DMS79 treated with DMSO at 0.1 percent for 48 hours (cell line): ENCODE data around the gene SAMD4A.
"Not testable (repeated sequence)": the region's sequence is repeated elsewhere in the genome, so short reads cannot be mapped to it uniquely, and the experiment has no call there.

Experiments
- DNase-seq: peaks from one replicate; lab custom pipeline; 2025; lab: John Stamatoyannopoulos, UW

Gene SAMD4A

DNA sequence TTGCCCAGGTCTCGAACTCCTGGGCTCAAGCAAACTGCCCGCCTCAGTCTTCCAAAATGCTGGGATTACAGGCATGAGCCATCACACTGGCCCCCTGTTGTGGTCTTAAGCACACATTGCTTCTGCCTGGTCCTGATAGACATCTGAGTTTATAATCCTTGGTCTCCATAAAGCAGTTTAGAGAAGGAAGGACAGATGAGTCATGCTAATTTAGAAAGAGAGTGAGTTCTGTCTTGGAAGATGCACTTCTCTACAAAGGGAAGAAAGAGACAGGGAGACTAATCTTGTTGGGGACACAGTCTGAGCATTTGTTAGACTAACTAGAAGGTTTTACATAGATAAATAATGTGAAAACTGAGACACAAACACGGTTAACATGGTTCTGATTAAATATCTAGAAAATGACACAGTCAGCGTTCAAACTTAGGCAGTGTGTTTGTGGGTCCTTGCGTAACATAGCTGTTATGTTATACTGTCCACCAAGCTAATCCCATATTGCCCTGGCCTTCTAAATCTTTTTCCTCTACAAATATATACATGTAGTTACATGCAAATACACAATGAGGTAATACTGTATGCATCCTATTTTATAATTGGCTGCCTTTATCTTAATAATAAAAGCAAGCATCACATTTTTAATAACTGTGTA, 31.0 kb downstream of the SAMD4A start:
- no peak for DNase-seq

DNA sequence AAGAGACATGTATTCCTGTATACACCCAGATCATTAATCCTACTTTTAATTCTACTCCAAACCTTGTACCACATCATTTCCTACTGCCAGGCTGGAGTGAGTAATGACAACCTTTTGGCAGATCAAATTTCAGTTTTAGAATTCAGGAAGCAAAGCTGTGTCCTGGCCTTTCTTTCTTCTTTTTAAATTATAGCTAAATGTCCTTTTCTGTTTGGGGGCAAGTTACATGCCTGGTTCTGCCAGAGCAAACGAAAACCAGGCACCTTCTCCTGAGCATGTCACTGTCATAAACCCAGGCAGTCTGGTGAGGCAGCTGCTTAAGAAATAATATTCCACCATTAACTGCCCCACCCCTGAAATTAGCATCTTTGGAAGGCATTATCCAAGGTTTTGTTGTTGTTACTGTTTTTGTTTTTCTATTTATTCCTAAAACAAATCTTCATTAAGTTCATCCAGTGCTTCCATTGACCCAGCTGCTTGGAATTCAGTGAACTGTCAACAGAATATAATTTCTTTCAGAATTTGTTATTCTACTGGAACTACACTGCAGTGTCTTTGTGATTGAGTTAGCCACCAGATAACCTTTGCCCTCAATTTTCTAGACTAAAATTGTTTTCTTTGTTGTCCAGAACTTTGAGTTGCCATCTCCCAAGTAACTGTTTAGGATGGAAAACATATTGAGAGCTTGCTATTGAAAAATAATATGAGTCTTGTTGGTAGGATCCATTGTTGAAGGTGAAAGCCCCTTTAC, 33.2 kb downstream of the SAMD4A start:
- no peak for DNase-seq

DNA sequence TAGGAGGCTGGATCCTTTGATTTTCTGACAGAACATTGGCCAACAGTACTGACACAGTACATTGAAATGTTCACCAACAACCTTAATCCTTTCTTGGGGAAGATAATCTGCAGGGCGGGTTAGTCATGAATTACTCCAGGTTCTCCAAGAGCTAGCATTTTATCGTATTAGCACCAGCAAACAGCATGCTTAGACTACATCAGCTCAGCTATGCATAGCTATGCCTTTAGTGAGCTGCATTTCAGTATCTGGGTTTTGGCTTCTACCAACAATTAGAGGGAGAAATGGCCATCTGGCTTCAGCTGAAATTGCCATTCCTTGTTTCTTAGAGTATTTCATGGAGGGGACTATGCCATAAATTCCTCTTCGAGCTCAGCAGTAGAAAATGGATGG, 33.8 kb downstream of the SAMD4A start:
- no peak for DNase-seq

DNA sequence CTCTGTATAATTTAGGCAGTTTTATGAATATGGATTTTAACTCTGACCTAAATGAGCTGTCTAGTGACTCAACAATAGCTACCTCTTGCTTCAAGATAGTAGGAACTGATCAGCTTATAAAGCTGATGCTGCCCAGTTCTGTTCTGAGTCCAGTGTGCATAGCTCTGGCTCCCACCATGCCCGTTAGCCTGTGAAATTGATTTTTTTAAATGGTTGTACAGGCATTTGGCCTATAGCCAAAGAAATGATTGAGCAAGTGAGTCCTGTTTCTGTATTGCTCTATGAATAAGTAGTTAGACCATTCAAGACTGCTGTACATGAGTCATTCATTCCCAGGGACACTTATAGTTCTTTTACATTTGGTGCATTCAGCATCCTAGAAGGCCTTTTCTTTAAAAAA, 36.4 kb downstream of the SAMD4A start:
- DNase-seq = no peak

DNA sequence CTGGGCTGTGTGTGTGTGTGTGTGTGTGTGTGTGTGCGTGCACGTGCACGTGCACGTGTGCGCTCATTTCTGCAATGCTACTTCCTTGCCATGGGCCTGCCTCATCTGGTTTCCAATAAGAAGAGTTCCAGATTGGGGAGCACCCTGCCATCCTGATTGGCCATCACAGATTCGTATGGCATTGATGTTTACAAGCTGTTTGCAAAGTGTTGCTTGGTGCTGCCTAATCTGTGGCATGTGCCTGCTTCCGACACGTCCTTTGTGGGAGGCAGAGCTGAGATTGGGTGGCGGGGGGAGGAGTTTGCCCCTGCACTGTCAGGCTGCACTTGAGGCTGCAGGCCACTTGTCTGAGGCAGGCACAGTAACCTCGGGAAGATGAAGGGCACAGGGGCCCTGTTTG, 39.2 kb downstream of the SAMD4A start:
- no peak for DNase-seq

DNA sequence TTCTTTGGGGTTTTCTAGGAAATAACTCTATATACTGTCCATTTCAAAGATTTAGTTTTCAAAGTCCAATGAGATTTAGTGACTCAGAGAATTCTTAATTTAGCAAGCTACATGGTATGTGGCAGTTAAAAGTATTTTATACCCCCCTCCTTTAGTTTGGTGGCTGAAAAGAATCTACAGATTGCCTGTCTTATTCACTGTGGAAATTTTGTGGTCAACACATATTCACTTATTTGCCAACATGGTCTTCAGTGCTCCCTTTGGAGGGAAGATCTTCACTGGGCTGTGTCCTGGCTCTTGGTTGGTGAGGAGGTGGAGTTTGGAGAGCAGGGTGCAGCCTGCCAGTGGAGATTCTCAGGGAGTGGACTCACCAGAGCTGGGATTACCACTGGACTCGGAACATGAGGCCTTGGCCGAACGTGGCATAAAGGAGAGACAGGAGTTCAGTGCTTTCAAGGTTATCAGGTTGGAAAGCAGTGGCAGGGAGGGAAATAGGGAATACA, 39.8 kb downstream of the SAMD4A start:
- DNase-seq = no peak

DNA sequence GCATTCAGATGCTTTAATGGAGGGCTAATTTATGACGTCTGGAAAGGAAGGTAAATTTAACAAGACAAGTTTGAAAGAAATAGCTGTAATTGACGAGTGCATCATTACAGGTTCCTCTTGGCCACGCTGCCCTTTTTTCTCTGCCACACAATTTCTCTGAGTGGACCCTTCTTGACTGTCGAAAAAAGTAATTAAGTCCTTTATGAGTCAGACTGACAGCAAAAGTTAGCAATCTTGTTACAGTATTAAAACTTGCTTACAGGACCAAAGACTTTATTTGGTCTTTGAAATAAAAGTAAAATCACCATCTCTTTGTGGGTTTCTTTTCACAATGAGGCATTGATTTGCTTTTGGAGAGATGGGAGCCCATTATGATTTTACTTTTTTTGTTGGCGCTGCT, 42.6 kb downstream of the SAMD4A start:
- no peak for DNase-seq

DNA sequence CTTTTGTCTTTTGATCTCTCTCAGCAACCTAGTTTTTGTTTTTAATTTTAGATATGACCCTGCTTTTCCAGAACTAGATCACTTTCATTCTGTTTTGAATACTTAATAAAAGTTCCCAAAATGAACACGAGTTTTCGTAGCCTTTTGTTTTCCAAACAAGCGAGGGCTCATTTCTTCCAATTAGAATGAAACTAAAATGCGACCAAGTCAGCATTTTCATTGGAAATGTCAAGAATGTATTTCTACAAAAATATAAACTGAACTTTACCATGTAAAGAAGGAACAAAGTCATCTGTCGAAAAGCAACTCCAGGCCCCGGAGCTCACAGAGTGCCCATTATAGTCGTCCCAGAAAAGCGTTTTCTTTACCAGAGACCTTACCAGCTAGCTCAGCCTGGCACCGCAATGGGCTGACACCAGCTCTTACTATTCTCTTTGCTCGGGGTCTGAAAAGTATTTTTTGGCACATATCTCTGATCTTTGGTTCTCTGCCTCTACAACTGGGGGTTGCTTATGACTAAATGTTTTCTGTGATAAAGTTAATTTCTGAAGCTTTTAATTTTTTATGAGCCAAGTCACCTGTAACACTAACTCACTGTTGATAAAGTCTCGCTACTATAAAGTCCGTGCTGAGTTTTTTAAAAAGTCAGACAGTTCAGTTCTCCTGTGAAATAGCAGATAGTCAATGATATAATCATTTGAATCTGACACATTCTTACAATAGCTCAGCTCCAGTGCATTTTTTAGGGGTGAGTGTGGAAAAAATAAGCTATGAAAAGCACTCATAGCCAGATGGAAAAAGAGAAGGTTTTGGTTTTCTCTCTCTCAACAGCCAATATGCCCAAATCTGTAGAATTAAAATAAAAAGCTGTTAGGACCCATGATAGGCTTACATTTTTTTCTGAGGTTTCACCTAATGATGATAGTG, 43.4 kb downstream of the SAMD4A start:
- DNase-seq = no peak

DNA sequence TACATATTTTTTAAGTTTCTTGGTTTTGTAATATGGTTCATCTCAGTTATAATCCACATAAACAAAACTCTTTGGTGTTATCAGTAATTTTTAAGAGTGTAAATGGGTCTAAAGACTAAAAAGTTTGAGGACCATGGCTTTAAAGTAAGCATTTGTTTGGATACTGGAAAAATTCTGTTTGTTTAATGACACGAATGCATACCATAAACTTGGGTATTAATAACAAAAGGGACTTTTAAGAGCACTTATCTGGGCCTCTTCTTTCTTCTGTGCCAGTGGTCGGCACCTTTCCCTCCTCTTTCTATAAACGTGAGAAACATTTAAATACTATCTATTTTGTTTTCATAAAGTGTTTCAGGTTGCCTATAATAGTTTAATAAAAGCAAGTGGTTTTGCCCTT, 47.4 kb downstream of the SAMD4A start:
- DNase-seq = no peak

DNA sequence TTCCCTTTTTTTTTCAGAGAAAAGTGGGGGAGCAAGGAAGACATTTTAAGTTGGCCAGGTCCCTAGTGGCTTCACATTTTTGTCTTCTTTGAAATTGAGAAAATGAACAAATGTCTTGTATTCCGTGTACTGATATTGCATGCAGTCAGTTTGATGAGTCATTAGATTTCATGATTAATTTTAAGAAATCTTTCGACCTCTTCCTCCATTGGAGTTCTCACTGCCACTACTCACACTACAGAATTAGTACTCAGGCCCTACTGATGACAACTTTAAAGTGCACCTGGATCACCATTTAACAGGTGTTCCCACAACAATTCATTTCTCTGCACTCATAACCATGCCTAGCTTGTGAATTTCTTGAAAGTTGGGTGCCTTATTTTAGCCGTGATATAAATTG, 50.5 kb downstream of the SAMD4A start:
- no peak for DNase-seq

DNA sequence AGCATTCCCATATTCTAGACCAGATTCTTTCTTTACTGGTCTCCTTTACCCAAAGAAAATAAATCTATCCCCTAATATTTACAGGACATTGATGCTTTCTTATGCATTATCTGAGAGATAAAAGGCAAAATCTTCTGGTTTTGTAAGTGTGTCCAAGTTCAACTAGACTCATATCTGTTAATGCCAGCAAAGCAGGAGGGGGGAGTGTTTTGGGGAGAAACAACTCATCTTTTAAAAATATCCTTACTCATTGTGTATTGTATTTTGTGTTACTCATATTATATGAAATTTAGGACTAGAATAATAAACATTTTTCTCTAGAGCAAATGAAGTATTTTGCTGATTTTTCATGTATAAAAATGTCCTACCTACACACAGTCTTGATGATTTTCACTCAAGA, 54.8 kb downstream of the SAMD4A start:
- no peak for DNase-seq

DNA sequence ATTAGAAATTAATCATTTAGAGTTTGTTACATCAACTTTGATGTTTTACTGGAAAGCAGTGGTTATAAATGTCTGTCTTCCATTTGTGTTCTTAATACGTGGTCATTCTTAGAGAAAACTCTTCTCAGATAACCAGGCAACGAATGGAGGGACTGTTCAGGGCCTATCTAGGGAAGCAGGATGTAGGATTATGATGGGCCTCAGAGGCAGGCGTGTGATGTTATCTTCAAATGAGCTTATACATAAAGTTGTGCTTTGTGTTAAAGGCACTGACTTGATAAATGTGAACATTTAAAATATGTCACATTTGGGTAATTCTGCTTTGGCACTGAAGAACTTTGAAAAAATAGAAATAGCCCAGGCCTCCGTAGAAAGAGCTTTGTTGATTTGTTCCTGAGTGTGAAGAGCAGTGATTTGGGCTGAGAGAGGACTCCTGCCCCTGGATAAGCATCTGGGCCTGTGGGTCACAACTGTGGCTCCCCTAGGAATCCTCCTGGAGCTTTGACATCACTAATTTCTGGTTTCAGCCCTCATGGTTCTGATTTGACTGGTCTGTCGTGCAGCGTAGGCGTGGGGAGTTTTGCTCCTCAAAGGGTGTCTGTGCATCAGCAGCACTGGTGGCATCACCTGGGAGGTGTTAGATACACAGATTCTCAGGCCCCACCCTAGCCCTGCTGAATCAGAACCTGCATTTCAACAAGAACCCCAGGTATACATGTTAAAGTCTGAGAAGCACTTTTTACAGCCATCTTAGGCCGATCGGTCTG, 55.4 kb downstream of the SAMD4A start:
- DNase-seq = no peak

DNA sequence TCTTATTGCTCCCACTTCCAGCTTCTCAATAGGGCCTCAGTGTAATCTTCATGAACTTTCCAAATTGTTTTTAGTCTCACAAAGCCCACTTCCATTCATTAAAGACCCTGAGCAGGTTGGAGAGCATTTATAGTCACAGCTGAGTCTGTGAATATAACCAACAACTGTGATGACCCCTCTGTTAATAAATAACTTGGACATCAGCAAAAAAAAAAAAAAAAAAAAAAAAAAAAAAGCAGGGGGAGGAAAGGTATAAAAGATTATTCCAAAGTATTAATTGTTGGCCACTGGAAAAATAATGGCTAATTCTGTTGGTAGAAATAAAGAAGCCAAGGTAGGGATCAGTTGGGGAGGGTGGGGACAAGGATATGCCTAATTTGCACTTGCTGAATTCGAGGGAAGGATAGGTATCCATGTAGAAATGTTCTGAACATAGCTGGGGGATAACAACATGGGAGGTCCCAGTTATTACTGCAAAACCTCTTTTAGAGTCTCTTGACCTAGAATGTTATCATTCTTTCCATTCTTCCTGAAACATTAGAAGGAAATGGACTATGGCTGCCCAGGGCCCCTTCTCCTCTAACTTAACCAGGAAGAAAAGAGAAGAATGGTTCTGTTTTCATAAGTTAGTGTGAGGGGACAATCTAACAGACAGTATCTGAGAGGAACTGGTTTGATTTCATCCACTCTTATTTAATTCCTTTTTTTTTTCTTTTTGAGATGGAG, 56.5 kb downstream of the SAMD4A start:
- DNase-seq = no peak

DNA sequence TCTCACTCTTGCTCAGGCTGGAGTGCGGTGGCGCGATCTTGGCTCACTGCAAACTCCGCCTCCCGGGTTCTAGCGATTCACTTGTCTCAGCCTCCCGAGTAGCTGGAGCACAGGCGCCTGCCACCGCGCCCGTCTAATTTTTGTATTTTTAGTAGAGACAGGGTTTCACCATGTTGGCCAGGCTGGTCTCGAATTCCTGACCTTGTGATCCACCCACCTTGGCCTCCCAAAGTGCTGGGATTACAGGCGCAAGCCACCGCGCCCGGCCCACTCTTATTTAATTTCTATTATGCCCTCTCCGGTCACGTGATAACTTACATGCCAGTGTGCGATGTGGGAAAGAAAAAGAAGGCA, 57.1 kb downstream of the SAMD4A start:
- DNase-seq = not testable (repeated sequence)

DNA sequence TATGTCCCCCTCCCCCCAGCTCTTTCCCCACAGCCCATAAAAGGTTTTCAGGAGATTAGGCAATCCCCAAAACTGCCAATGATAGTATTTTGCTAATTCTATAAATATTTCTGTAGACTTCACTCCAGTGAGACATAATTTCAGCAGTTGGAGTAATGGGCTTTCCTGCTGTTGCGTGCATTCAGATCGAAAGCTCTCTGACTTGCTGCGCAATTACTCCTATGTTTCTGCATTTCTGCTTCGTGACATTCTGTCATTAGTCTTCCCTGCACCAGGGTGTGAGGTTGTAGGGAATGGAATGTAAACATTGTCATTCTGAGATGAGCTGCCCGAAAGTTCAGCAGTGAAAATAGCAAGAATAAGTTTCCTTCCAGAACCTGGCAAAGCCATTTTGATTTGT, 58.2 kb downstream of the SAMD4A start:
- no peak for DNase-seq

DNA sequence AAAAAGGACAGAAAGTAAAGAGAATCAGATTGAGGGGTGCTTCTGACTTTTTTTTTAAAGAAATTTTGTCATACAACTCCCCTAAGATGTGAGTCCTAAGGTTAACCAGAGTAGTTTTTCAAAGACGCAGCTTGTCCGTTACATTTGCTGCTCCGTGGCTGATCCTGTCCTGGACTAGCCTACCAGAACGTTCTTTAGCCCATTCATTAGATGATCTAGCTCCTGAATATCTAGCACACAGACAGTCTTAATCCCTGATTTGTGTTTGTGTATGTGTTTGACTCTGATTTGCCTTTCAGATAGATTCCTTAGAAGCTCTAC, 60.3 kb downstream of the SAMD4A start:
- DNase-seq = no peak

DNA sequence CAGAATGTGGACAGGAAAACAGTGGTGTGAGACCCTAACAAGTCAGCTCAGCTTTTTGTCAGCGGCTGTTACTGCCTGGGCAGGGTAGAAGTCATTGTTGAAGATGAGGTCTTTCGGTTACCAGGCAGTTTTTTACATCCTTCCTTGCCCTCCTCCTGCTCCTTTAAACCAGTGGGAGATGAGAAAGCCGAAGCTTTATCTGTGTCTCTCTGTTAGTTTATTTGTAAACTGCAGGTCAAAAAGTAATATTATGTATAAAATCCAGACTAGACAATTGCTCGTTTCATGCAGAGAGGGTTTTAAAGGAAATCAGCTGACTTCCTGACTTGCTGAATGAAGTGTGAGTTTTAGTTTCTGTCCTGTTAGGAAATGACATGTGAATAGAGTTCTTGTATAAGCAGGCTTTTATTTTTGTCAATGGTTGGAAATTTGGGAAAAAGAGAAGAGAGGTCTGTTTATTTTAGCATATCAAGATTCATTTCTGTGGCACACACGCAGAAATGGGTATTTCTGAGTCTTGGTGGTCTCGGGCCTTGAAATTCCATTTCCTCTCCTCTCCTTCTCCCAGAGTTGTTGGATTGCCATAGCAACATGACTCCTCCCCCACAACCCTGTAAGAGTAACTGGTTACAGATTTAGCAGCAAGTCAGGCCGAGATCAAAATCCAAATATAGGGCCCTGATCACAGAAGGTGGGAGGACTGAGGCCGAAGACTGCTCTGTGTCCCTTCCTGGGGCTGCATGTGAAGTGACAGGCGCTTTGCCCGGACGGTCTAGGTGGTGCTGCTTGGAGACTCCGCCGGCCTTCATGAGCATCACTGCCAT, 60.8 kb downstream of the SAMD4A start:
- no peak for DNase-seq

DNA sequence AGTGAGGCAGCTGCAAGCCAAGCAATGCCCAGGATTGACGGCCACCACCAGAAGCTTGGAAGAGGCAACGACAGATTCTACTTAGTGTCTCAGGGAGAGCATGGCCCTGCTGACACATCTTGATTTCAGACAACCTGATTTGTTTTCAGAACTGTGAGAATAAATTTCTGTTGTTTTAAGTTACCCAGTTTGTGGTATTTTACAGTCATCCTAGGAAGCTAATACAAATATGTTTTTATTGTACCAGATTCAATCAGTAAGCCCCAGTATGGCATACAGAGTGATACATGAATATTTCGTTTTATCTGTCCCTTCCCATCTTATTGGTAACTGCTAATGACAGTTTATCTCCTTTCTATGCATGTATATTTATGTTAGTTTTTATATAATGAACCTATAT, 62.3 kb downstream of the SAMD4A start:
- DNase-seq = no peak

DNA sequence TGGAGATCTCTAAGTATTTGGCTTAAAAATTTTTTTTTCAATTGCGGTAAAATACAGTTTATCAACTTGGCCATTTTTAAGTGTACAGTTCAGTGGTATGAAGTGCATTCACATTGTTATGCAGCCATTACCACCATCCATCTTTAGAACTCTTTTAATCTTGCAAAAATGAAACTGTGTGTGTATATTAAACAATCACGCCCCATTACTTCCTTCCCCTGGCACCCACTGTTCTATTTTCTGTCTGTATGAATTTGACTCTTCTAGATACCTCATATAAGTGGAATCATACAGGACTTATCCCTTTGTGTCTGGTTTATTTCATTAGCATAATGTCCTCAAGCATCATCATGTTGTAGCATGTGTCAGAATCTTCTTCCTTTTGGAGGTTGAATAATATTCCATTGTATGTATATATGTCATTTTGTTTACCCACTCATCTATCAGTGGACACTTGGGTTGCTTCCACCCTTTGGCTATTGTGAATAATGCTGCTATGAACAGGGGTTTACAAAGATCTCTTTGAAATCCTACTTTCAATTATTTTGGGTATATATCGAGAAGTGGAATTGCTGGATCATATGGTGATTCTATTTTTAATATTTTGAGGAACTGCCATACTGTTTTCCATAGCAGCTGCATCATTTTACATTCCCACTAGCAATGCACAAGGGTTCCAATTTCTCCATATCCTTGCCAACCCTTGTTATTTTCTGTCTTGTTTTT, 62.9 kb downstream of the SAMD4A start:
- DNase-seq = no peak

DNA sequence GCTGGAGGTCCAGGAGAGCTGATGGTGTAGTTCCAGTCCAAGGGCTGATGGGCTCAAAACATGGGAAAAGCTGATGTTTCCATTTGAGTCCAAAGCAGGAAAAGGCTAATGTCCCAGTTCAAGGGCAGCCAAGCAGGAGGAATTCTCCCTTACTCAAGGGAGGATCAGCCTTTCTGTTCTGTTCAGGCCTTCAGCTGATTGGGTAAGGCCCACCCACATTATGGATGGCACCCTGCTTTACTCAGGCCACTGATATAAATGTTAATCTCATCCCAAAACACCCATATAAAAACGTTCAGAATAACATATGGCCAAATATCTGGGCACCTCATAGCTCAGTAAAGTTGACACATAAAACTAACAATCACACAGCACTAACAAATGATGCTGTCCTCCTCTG, 64.1 kb downstream of the SAMD4A start:
- DNase-seq = no peak
